Activated T-cell treated with anti-CD3 and anti-CD28 coated beads for 4 hours (primary cell): ENCODE data around the gene TNIK.
"Not testable (repeated sequence)": the region's sequence is repeated elsewhere in the genome, so short reads cannot be mapped to it uniquely, and the experiment has no call there.

Experiments
- DNase-seq: peaks from one replicate; pipeline ENCODE4 v3.0.0-alpha.2; 2020

Gene TNIK

GRCh38 chr3:171468296-171468906 lies 8.2 kb upstream of the TNIK start:
- no peak for DNase-seq

GRCh38 chr3:171465763-171466162 lies 5.6 kb upstream of the TNIK start:
- DNase-seq, result no peak

- DNase-seq, result no peak
Observed at GRCh38 chr3:171464462-171464861, 4.3 kb upstream of the TNIK start.

- peak; percentile 23 for DNase-seq
Observed at GRCh38 chr3:171462224-171462623, 2.0 kb upstream of the TNIK start.

GRCh38 chr3:171461525-171461917 lies 1.3 kb upstream of the TNIK start:
- no peak for DNase-seq

GRCh38 chr3:171460725-171461524 lies 720 bp upstream of the TNIK start:
- DNase-seq, result peak; percentile 9

- peak; percentile 30 for DNase-seq
Observed at GRCh38 chr3:171459137-171459941, 866 bp downstream of the TNIK start.

GRCh38 chr3:171458864-171459136 lies 1.4 kb downstream of the TNIK start:
- no peak for DNase-seq

GRCh38 chr3:171458071-171458863 lies 1.9 kb downstream of the TNIK start:
- peak; percentile 19 for DNase-seq

- no peak for DNase-seq
Observed at GRCh38 chr3:171457607-171458061, 2.6 kb downstream of the TNIK start.

GRCh38 chr3:171456765-171457606 lies 3.2 kb downstream of the TNIK start:
- DNase-seq, result no peak

GRCh38 chr3:171455603-171456550 lies 4.3 kb downstream of the TNIK start:
- no peak for DNase-seq

GRCh38 chr3:171454041-171454440 lies 6.2 kb downstream of the TNIK start:
- DNase-seq, result no peak

- DNase-seq, result no peak
Observed at GRCh38 chr3:171453180-171453886, 6.9 kb downstream of the TNIK start.

GRCh38 chr3:171452328-171452727 lies 7.9 kb downstream of the TNIK start:
- DNase-seq, result no peak

GRCh38 chr3:171451915-171452314 lies 8.3 kb downstream of the TNIK start:
- DNase-seq, result no peak

GRCh38 chr3:171447579-171447891 lies 12.7 kb downstream of the TNIK start:
- not testable (repeated sequence) for DNase-seq

GRCh38 chr3:171446801-171447578 lies 13.2 kb downstream of the TNIK start:
- no peak for DNase-seq

- no peak for DNase-seq
Observed at GRCh38 chr3:171446301-171446700, 13.9 kb downstream of the TNIK start.
